Type B pancreatic cell (in vitro differentiated cells): ENCODE results near the gene HSD3B1. TPM values are rescaled to one million over a fixed set of nuclear protein-coding genes. Genes with fewer than 3 reads are reported as not detected.

Experiments
- DNase-seq: peaks from one replicate; pipeline ENCODE4 v3.0.0; 2021; ENCODE audit warnings: mixed read lengths; ENCODE audit not compliant: unreplicated experiment; ENCODE audit errors: extremely low spot score
- H3K27ac Mint-ChIP-seq: 2 replicates; pipeline ENCODE4 v1.8.0; 2021; ENCODE audit warnings: mild to moderate bottlenecking, mixed read lengths
- H3K27me3 Mint-ChIP-seq: 2 replicates; pipeline ENCODE4 v1.8.0; 2021; ENCODE audit warnings: mixed read lengths
- H3K36me3 Mint-ChIP-seq: 2 replicates; pipeline ENCODE4 v1.8.0; 2021; ENCODE audit warnings: mixed read lengths
- H3K4me1 Mint-ChIP-seq: one replicate; pipeline ENCODE4 v1.8.0; 2021; ENCODE audit warnings: mixed read lengths; ENCODE audit not compliant: unreplicated experiment
- H3K4me3 Mint-ChIP-seq: 2 replicates; pipeline ENCODE4 v1.8.0; 2021; ENCODE audit warnings: mild to moderate bottlenecking, mixed read lengths
- H3K9me3 Mint-ChIP-seq: 2 replicates; pipeline ENCODE4 v1.8.0; 2021; ENCODE audit warnings: mixed read lengths
- total RNA-seq: library from RNA; stranded (reverse); gene quantifications from 2 replicates; pipeline ENCODE4 v1.2.1, GENCODE V29; 2021; ENCODE audit warnings: low replicate concordance
- TF ChIP-seq, protein P1 (sequence below): fragments of 200-600 bp; sonication (generic); conservative IDR thresholded peaks from 2 replicates; pipeline ENCODE4 v1.5.0; 2021; ENCODE audit warnings: antibody characterized with exemption, mild to moderate bottlenecking

Gene HSD3B1
- total RNA-seq, 1 donor from 2014 or later: 1.3 TPM

DNA sequence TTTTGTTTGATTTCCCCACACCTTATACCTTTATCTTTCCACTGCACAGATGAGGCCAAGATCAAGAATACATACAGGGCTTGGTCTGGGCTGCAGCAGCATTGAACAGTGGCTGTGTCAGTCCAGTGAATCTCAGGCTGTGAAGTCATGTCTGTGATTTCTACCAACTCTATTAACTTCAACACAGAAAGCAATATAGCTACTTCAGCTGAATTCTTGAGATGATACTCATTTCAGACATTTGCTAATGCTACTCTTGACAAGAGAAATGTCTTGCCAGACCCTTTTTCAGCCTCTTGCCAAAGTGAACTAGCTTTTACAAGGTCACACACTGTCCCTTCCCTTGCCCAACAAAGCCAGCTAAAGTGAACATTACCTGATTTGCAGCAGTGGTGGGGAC lies 25.1 kb upstream of the HSD3B1 start:
- DNase-seq: no peak
- Mint-ChIP-seq H3K9me3 (no peaks in the 10 kb centered on the region), H3K4me1 (peaks cover 10% of the 10 kb centered on the region), H3K4me3 (no peak overlapping the region), H3K27ac (no peak overlapping the region), H3K36me3 (no peaks in the 10 kb centered on the region), H3K27me3 (no peaks in the 10 kb centered on the region)
- TF ChIP-seq, protein P1, sequence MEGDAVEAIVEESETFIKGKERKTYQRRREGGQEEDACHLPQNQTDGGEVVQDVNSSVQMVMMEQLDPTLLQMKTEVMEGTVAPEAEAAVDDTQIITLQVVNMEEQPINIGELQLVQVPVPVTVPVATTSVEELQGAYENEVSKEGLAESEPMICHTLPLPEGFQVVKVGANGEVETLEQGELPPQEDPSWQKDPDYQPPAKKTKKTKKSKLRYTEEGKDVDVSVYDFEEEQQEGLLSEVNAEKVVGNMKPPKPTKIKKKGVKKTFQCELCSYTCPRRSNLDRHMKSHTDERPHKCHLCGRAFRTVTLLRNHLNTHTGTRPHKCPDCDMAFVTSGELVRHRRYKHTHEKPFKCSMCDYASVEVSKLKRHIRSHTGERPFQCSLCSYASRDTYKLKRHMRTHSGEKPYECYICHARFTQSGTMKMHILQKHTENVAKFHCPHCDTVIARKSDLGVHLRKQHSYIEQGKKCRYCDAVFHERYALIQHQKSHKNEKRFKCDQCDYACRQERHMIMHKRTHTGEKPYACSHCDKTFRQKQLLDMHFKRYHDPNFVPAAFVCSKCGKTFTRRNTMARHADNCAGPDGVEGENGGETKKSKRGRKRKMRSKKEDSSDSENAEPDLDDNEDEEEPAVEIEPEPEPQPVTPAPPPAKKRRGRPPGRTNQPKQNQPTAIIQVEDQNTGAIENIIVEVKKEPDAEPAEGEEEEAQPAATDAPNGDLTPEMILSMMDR: no peak

DNA sequence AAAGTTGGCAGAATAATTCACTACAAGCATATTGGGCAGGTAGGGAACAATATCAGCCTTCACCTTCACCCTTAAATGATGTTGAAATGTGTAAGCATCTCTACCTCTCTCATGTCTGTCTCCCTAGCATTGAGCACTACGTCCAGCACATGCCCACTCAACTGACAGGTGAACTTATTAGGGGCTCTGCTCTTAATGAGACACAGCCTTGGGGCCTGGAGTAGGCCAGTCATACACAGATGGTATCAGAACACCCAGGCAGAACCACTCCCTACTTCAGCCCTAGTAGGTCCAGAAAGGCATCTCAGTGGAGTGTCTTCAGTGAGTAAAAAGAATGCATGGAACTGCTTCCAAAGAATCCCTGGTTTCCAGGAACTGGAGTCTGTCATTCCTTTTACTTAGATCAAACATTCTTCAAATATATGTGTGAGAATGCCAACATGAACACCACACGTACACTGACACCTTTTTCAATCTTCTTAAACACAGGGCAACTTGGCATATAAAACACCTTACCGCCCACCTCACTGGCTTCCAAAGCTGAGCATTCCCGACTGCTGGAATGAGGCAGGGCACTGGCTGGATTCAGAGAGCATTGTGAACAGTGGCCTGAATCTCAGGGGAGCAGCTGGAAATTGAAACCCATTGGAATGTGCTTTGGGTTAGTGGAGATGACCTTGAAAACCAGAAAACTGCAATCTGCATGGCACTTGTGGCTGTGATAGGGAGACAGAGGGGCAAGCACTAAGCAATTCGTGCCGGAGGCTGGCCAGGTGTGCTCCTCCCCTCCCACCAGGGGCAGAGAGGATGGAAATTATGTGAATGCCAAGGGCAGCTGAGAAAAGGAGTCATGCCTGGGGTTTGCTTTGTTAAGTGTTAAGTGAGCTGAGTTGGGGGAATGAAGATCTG lies 24.2 kb upstream of the HSD3B1 start:
- no peaks in the 10 kb centered on the region for H3K27me3 Mint-ChIP-seq
- H3K36me3 Mint-ChIP-seq: no peaks in the 10 kb centered on the region
- no peak overlapping the region for H3K4me3 Mint-ChIP-seq
- TF ChIP-seq, protein P1: no peak
- H3K27ac Mint-ChIP-seq: peak overlapping the region; percentile 54
- no peak for DNase-seq
- peaks cover 10% of the 10 kb centered on the region for H3K4me1 Mint-ChIP-seq
- H3K9me3 Mint-ChIP-seq: no peaks in the 10 kb centered on the region

GRCh38 chr1:119483441-119484200 lies 23.4 kb upstream of the HSD3B1 start:
- peaks cover 10% of the 10 kb centered on the region for H3K4me1 Mint-ChIP-seq
- TF ChIP-seq, protein P1: no peak
- no peak overlapping the region for H3K4me3 Mint-ChIP-seq
- peak overlapping the region; percentile 54 for H3K27ac Mint-ChIP-seq
- H3K9me3 Mint-ChIP-seq: no peaks in the 10 kb centered on the region
- H3K36me3 Mint-ChIP-seq: no peaks in the 10 kb centered on the region
- DNase-seq: no peak
- no peaks in the 10 kb centered on the region for H3K27me3 Mint-ChIP-seq

DNA sequence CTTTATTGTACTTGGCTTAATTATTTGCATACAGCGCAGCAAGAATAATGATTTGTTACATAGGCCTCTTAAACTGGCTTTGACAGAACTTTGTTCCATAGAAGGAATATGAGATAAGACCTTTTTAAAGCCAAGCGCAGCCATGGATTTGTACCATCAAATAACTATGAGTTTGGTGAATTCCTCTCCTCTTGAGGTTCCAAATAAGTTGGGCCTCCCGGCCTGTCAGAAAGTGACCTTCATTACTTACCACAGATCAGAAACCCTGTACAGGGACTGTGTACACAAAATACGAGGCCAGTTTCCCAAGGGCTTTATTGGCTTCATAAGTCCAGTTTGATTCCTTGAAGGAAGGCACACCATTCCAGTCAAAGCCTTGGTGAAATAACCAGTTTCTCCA lies 21.8 kb upstream of the HSD3B1 start:
- TF ChIP-seq, protein P1: no peak
- no peak for DNase-seq
- Mint-ChIP-seq H3K36me3 (no peaks in the 10 kb centered on the region), H3K4me3 (no peak overlapping the region), H3K9me3 (no peaks in the 10 kb centered on the region), H3K27ac (no peak overlapping the region), H3K4me1 (peaks cover 10% of the 10 kb centered on the region), H3K27me3 (peaks cover 3% of the 10 kb centered on the region)

DNA sequence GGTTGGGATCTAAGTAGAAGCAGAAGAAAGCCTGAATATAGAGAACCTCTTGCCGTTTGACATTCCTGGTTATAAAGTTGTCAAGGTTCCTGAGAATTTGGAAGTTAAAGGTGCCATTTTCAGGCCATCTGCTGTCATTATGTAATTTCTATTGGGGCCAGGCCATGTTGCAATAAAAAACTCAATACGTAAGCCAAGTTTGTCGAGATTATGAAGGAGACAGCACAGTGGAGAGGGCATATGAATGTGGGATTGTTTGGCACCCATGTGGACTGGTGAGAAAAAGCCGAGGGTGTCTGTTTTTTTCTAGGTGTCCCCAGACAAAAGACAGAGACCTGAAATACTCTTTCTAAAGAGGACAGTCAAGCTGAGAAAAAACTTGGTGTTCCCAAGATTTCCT lies 18.8 kb upstream of the HSD3B1 start:
- Mint-ChIP-seq H3K27ac (no peak overlapping the region), H3K36me3 (no peaks in the 10 kb centered on the region), H3K4me3 (no peak overlapping the region), H3K27me3 (peaks cover 3% of the 10 kb centered on the region), H3K4me1 (peaks cover 8% of the 10 kb centered on the region), H3K9me3 (no peaks in the 10 kb centered on the region)
- DNase-seq: no peak
- TF ChIP-seq, protein P1: no peak
